Omental fat pad (tissue), 4 donors: ENCODE results near the gene ANKRD45. TPM values are rescaled to one million over a fixed set of nuclear protein-coding genes. Genes with fewer than 3 reads are reported as not detected.
"Not testable (repeated sequence)": the region's sequence is repeated elsewhere in the genome, so short reads cannot be mapped to it uniquely, and the experiment has no call there.

Experiments
- ATAC-seq: fragments of 150-250 bp; one replicate; pipeline ENCODE4 v1.9.1; 2016; ENCODE audit warnings: mild to moderate bottlenecking, moderate library complexity; ENCODE audit not compliant: low FRiP score
- DNase-seq: peaks from one replicate; pipeline ENCODE4 v3.0.0-alpha.2; 2019; ENCODE audit warnings: low spot score
- total RNA-seq, 4 donors: library from RNA; depleted of rRNA; stranded (reverse); fragments of >200 nt; gene quantifications; one replicate each; pipeline ENCODE4 v1.1.0, GENCODE V29; 2016
- TF ChIP-seq, protein P1 (sequence below), 3 donors: fragments of 450-650 bp; IDR thresholded peaks; one replicate each; pipeline ENCODE4 v1.5.1; 2016 to 2017; ENCODE audit warnings: antibody characterized with exemption in 3 of 3, mild to moderate bottlenecking in 3 of 3, moderate library complexity in 2 of 3

ANKRD45 gene
- total RNA-seq, 4 donors from 2014 or later, result 0.38 TPM; not detected in 3

GRCh38 chr1:173702736-173703135 is 33.1 kb upstream of the ANKRD45 start:
- ATAC-seq (no peak), DNase-seq (no peak)
- TF ChIP-seq, protein P1, sequence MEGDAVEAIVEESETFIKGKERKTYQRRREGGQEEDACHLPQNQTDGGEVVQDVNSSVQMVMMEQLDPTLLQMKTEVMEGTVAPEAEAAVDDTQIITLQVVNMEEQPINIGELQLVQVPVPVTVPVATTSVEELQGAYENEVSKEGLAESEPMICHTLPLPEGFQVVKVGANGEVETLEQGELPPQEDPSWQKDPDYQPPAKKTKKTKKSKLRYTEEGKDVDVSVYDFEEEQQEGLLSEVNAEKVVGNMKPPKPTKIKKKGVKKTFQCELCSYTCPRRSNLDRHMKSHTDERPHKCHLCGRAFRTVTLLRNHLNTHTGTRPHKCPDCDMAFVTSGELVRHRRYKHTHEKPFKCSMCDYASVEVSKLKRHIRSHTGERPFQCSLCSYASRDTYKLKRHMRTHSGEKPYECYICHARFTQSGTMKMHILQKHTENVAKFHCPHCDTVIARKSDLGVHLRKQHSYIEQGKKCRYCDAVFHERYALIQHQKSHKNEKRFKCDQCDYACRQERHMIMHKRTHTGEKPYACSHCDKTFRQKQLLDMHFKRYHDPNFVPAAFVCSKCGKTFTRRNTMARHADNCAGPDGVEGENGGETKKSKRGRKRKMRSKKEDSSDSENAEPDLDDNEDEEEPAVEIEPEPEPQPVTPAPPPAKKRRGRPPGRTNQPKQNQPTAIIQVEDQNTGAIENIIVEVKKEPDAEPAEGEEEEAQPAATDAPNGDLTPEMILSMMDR (IDR thresholded peaks at IDR 0.05), result no peak

GRCh38 chr1:173701299-173701698 is 31.6 kb upstream of the ANKRD45 start:
- not testable (repeated sequence) for ATAC-seq, DNase-seq

- TF ChIP-seq, protein P1 (IDR thresholded peaks at IDR 0.05), result no peak
- no peak for DNase-seq
- ATAC-seq, result no peak
Measured at GRCh38 chr1:173693238-173693637, 23.6 kb upstream of the ANKRD45 start.

- no peak for ATAC-seq
- TF ChIP-seq, protein P1 (IDR thresholded peaks at IDR 0.05), result no peak
Measured at GRCh38 chr1:173688300-173688699, 18.6 kb upstream of the ANKRD45 start.

DNA sequence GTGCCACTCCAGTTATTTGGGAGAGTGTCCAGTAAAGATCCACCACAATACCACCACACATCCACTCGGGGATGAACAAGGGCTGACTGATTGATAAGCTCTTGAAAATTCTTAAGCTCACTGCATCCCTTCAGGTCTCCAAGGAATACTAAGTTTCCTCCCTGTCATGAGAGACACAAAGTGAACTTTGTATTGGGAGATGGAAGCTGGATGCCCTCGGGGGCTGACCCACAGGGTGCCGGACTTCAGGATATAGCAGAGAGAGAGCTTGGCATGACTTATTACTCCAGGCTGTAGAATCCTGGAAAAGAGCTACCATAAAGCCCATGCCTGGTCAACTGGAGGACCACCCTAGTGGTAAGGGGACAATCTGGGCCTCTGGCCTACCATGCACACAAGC is 15.5 kb upstream of the ANKRD45 start:
- DNase-seq, ATAC-seq: not testable (repeated sequence)

More at GRCh38 chr1:173688300-173688699, 18.6 kb upstream of the ANKRD45 start:
- no peak for DNase-seq

GRCh38 chr1:173683838-173684237 is 14.2 kb upstream of the ANKRD45 start:
- ATAC-seq, DNase-seq: not testable (repeated sequence)

DNA sequence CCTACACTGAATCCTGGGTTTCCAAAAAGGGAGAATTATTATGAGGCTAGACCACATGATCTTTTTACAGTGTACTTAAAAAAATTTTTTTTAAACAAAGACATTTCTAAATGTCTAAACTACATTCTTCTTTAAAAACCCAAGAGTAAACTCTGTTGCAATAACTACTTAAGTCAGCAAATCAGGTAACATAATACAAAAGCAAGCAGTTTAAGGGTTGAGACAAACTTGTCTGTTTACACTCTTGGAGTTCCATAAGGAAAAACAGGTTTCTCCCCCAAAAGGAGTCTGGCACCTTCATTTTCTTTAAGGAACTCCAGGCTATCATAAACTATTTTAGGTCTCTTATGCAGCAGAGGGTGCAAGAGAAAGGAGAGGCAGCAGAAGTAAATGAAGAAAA is 12.5 kb upstream of the ANKRD45 start:
- TF ChIP-seq, protein P1 (IDR thresholded peaks at IDR 0.05), result no peak
- ATAC-seq, result no peak

DNA sequence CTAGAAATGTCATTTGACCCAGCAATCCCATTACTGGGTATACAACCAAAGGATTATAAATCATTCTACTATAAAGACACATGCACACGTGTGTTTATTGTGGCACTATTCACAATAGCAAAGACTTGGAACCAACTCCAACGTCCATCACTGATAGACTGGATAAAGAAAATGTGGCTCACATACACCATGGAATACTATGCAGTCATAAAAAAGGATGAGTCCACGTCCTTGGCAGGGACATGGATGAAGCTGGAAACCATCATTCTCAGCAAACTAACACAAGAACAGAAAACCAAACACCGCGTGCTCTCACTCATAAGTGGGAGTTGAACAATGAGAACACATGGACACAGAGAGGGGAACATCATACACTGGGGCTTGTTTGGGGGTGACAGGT is 10.5 kb upstream of the ANKRD45 start:
- not testable (repeated sequence) for DNase-seq, ATAC-seq

More for the DNA sequence above, 12.5 kb upstream of the ANKRD45 start:
- DNase-seq, result no peak

DNA sequence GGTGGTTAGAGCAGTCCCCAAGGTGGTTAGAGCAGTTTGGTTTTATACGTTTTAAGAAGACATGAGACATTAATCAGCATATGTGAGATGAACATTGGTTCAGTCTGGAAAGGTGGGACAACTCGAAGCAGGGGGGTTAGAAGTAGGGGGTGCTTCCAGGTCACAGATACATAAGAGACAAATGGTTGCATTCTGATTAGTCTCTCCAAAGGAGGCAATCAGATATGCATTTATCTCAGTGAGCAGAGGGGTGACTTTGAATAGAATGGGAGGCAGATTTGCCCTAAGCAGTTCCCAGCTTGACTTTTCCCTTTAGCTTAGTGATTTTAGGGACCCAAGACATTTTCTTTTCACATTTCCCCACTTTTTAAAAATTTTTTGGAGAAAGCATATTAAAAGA is 4.8 kb upstream of the ANKRD45 start:
- DNase-seq, ATAC-seq: not testable (repeated sequence)

DNA sequence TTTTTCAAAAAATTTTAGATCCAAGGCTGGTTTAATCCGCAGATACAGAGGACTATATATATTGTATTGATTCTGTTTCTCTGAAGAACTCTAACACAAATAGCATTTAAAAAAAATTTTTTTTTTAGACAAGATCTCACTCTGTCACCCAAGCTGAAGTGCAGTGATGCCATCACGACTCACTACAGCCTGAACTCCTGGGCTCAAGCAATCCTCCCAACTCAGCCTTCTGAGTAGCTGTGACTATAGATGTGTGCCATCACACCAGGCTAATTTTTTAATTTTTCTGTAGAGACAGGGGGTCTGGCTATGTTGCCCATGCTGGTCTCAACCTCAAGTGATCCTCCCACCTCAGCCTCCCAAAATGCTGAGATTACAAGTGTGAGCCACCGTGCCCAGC is 3.0 kb downstream of the ANKRD45 start:
- ATAC-seq, result no peak
- TF ChIP-seq, protein P1 (IDR thresholded peaks at IDR 0.05), result no peak
- no peak for DNase-seq
